Endothelial cell (in vitro differentiated cells): ENCODE data around the gene TTC8. TPM values are rescaled to one million over a fixed set of nuclear protein-coding genes. Genes with fewer than 3 reads are reported as not detected.
"Not testable (repeated sequence)": the region's sequence is repeated elsewhere in the genome, so short reads cannot be mapped to it uniquely, and the experiment has no call there.

Experiments
- DNase-seq: peaks from one replicate; pipeline ENCODE4 v3.0.0; 2021; ENCODE audit warnings: low spot score
- H3K27ac Mint-ChIP-seq: one replicate; pipeline ENCODE4 v1.8.0; 2021; ENCODE audit warnings: mixed read lengths, inconsistent platforms; ENCODE audit not compliant: unreplicated experiment
- H3K27me3 Mint-ChIP-seq: one replicate; pipeline ENCODE4 v1.8.0; 2021; ENCODE audit warnings: mild to moderate bottlenecking, moderate library complexity, mixed read lengths, inconsistent platforms; ENCODE audit not compliant: unreplicated experiment
- H3K36me3 Mint-ChIP-seq: one replicate; pipeline ENCODE4 v1.8.0; 2021; ENCODE audit warnings: mild to moderate bottlenecking, low read depth, mixed read lengths, inconsistent platforms; ENCODE audit not compliant: unreplicated experiment
- H3K4me1 Mint-ChIP-seq: one replicate; pipeline ENCODE4 v1.8.0; 2021; ENCODE audit warnings: mild to moderate bottlenecking, mixed read lengths, inconsistent platforms; ENCODE audit not compliant: unreplicated experiment
- H3K4me3 Mint-ChIP-seq: one replicate; pipeline ENCODE4 v1.8.0; 2021; ENCODE audit warnings: mild to moderate bottlenecking, mixed read lengths, inconsistent platforms; ENCODE audit not compliant: unreplicated experiment
- H3K9me3 Mint-ChIP-seq: one replicate; pipeline ENCODE4 v1.8.0; 2021; ENCODE audit warnings: mixed read lengths, inconsistent platforms; ENCODE audit not compliant: unreplicated experiment
- CTCF ChIP-seq: fragments of 200-600 bp; sonication (generic); IDR thresholded peaks from one replicate; pipeline ENCODE4 v1.5.0; 2021; ENCODE audit warnings: antibody characterized with exemption; ENCODE audit not compliant: unreplicated experiment
- total RNA-seq: library from RNA; stranded (reverse); fragmentation: NEBNext Ultra II Directional; extraction: Animal tissue kit (Norgen Biotek cat#: 25700); gene quantifications from one replicate; pipeline ENCODE4 v1.2.1, GENCODE V29; 2021; ENCODE audit not compliant: unreplicated experiment

TTC8 gene
- total RNA-seq, 1 donor from 2014 or later, result 10.0 TPM

- DNase-seq, result no peak
- no peak overlapping the region for H3K4me3 Mint-ChIP-seq
- no peaks in the 10 kb centered on the region for H3K9me3 Mint-ChIP-seq
- H3K27me3 Mint-ChIP-seq, result peaks cover 2% of the 10 kb centered on the region
- no peak for TF ChIP-seq CTCF
- no peaks in the 10 kb centered on the region for H3K36me3 Mint-ChIP-seq
- H3K27ac Mint-ChIP-seq, result no peak overlapping the region
- no peaks in the 10 kb centered on the region for H3K4me1 Mint-ChIP-seq
These were observed 20.0 kb upstream of the TTC8 start for GRCh38 chr14:88804477-88804876.

- TF ChIP-seq CTCF, result no peak
- H3K9me3 Mint-ChIP-seq, result no peaks in the 10 kb centered on the region
- no peaks in the 10 kb centered on the region for H3K4me1 Mint-ChIP-seq
- H3K36me3 Mint-ChIP-seq, result no peaks in the 10 kb centered on the region
- no peak for DNase-seq
- H3K4me3 Mint-ChIP-seq, result no peak overlapping the region
- H3K27me3 Mint-ChIP-seq, result peaks cover 2% of the 10 kb centered on the region
- H3K27ac Mint-ChIP-seq, result no peak overlapping the region
These were observed 16.1 kb upstream of the TTC8 start for GRCh38 chr14:88808359-88808758.

GRCh38 chr14:88815980-88816379 lies 8.5 kb upstream of the TTC8 start:
- no peaks in the 10 kb centered on the region for H3K27me3 Mint-ChIP-seq
- DNase-seq, result no peak
- no peaks in the 10 kb centered on the region for H3K9me3 Mint-ChIP-seq
- H3K4me3 Mint-ChIP-seq, result no peak overlapping the region
- H3K4me1 Mint-ChIP-seq, result peaks cover 9% of the 10 kb centered on the region
- TF ChIP-seq CTCF, result no peak
- no peak overlapping the region for H3K27ac Mint-ChIP-seq
- H3K36me3 Mint-ChIP-seq, result no peaks in the 10 kb centered on the region

- no peak for TF ChIP-seq CTCF
- Mint-ChIP-seq H3K36me3 (no peaks in the 10 kb centered on the region), H3K4me3 (no peak overlapping the region), H3K4me1 (peaks cover 9% of the 10 kb centered on the region), H3K9me3 (no peaks in the 10 kb centered on the region), H3K27me3 (no peaks in the 10 kb centered on the region), H3K27ac (no peak overlapping the region)
- no peak for DNase-seq
These were observed 6.4 kb upstream of the TTC8 start for GRCh38 chr14:88818018-88818417.

- not testable (repeated sequence) for H3K9me3 Mint-ChIP-seq, DNase-seq, H3K36me3 Mint-ChIP-seq, H3K27ac Mint-ChIP-seq, H3K4me3 Mint-ChIP-seq, H3K27me3 Mint-ChIP-seq
- peaks cover 12% of the 10 kb centered on the region for H3K4me1 Mint-ChIP-seq
These were observed 4.8 kb upstream of the TTC8 start for GRCh38 chr14:88819674-88820073.

GRCh38 chr14:88821378-88821777 lies 3.1 kb upstream of the TTC8 start:
- no peak for TF ChIP-seq CTCF
- no peaks in the 10 kb centered on the region for H3K36me3 Mint-ChIP-seq
- peaks cover 3% of the 10 kb centered on the region for H3K27me3 Mint-ChIP-seq
- DNase-seq, result no peak
- peaks cover 19% of the 10 kb centered on the region for H3K4me1 Mint-ChIP-seq
- no peak overlapping the region for H3K4me3 Mint-ChIP-seq
- H3K9me3 Mint-ChIP-seq, result no peaks in the 10 kb centered on the region
- H3K27ac Mint-ChIP-seq, result no peak overlapping the region
